HEK293 (cell line): ENCODE data around the gene BBLN.

Source experiments
- CTCF ChIA-PET: fragments of 350-600 bp; formaldehyde crosslinking; extraction: SDS; loops from one replicate; lab custom pipeline; 2021; ENCODE audit warnings: antibody characterized with exemption; lab: Yijun Ruan, JAX
- POLR2A ChIA-PET: fragments of 300-600 bp; formaldehyde crosslinking; extraction: SDS; loops from one replicate; lab custom pipeline; 2020; ENCODE audit warnings: antibody characterized with exemption, inconsistent platforms; lab: Yijun Ruan, JAX
- H3K27ac ChIP-seq: fragments of 200-500 bp; sonication (Bioruptor generic); 2 replicates; pipeline ENCODE4 v1.5.1; 2014; ENCODE audit warnings: low read depth, low read length, control low read depth, inconsistent platforms; ENCODE audit errors: extremely low read depth
- H3K36me3 ChIP-seq, 2 experiments: fragments of 200-500 bp in 1 of 2; sonication (Bioruptor generic) in 1 of 2; 1 replicate in 1 of 2; 2 replicates in 1 of 2; pipeline ENCODE4 v1.5.1; 2014 to 2017; ENCODE audit warnings: inconsistent platforms in 2 of 2, low read length in 2 of 2; ENCODE audit not compliant: control insufficient read depth in 2 of 2, insufficient read depth in 1 of 2
- H3K4me1 ChIP-seq: fragments of 200-500 bp; sonication (Bioruptor generic); 2 replicates; pipeline ENCODE4 v1.5.1; 2014; ENCODE audit warnings: mild to moderate bottlenecking, low read length, inconsistent platforms; ENCODE audit not compliant: control insufficient read depth, insufficient read depth
- H3K4me3 ChIP-seq: 2 replicates; pipeline ENCODE4 v1.5.1; 2011; ENCODE audit warnings: low read depth, mild to moderate bottlenecking, control low read depth, low read length, moderate library complexity
- H3K9me3 ChIP-seq: fragments of 200-500 bp; sonication (Bioruptor generic); 2 replicates; pipeline ENCODE4 v1.5.1; 2014; ENCODE audit warnings: low read depth, low read length, inconsistent platforms; ENCODE audit not compliant: control insufficient read depth, insufficient read depth
- BCL11B ChIP-seq: fragments of 450-650 bp; formaldehyde crosslinking; IDR thresholded peaks from 2 replicates; pipeline ENCODE4 v1.5.1; 2016; ENCODE audit warnings: low read depth, missing biosample characterization, missing genetic modification characterization
- GLIS2 ChIP-seq: fragments of 450-650 bp; formaldehyde crosslinking; IDR thresholded peaks from 2 replicates; pipeline ENCODE4 v1.5.1; 2016; ENCODE audit warnings: missing biosample characterization, missing genetic modification characterization
- SP7 ChIP-seq: fragments of 450-650 bp; formaldehyde crosslinking; IDR thresholded peaks from 2 replicates; pipeline ENCODE4 v1.5.1; 2016; ENCODE audit warnings: missing biosample characterization, missing genetic modification characterization
- WT1 ChIP-seq: fragments of 450-650 bp; formaldehyde crosslinking; IDR thresholded peaks from 2 replicates; pipeline ENCODE4 v1.5.1; 2016; ENCODE audit warnings: missing biosample characterization, missing genetic modification characterization
- ZIC2 ChIP-seq: fragments of 450-650 bp; formaldehyde crosslinking; IDR thresholded peaks from 2 replicates; pipeline ENCODE4 v1.5.1; 2016; ENCODE audit warnings: missing biosample characterization, missing genetic modification characterization
- ZNF10 ChIP-seq: fragments of 450-650 bp; formaldehyde crosslinking; IDR thresholded peaks from 2 replicates; pipeline ENCODE4 v1.5.1; 2017; ENCODE audit warnings: missing biosample characterization, missing genetic modification characterization
- ZNF114 ChIP-seq: fragments of 450-650 bp; formaldehyde crosslinking; IDR thresholded peaks from 2 replicates; pipeline ENCODE4 v1.5.0; 2017; ENCODE audit warnings: missing biosample characterization, missing genetic modification characterization
- ZNF157 ChIP-seq: fragments of 450-650 bp; formaldehyde crosslinking; IDR thresholded peaks from 2 replicates; pipeline ENCODE4 v1.5.1; 2016; ENCODE audit warnings: missing biosample characterization, missing genetic modification characterization
- ZNF221 ChIP-seq: fragments of 450-650 bp; formaldehyde crosslinking; IDR thresholded peaks from 2 replicates; pipeline ENCODE4 v1.5.1; 2017; ENCODE audit warnings: missing biosample characterization, missing genetic modification characterization, borderline replicate concordance
- ZNF23 ChIP-seq: fragments of 450-650 bp; formaldehyde crosslinking; IDR thresholded peaks from 2 replicates; pipeline ENCODE4 v1.5.1; 2016; ENCODE audit warnings: missing biosample characterization, missing genetic modification characterization, borderline replicate concordance
- ZNF274 ChIP-seq, 2 experiments: fragments of 200-500 bp in 1 of 2; fragments of 450-650 bp in 1 of 2; sonication (Bioruptor generic) in 1 of 2; formaldehyde crosslinking in 1 of 2; IDR thresholded peaks; 2 replicates each; pipeline versions ENCODE4 v1.5.1 to v1.6.1; 2014 to 2016; ENCODE audit warnings: borderline replicate concordance in 1 of 2, inconsistent platforms in 1 of 2, low read length in 1 of 2, missing biosample characterization in 1 of 2, missing genetic modification characterization in 1 of 2
- ZNF324 ChIP-seq: fragments of 450-650 bp; formaldehyde crosslinking; IDR thresholded peaks from 2 replicates; pipeline ENCODE4 v1.5.1; 2016; ENCODE audit warnings: missing biosample characterization, missing genetic modification characterization
- ZNF341 ChIP-seq: fragments of 450-650 bp; formaldehyde crosslinking; IDR thresholded peaks from 2 replicates; pipeline ENCODE4; 2016; ENCODE audit warnings: low read depth, missing biosample characterization, missing genetic modification characterization
- ZNF510 ChIP-seq: fragments of 450-650 bp; formaldehyde crosslinking; IDR thresholded peaks from 2 replicates; pipeline ENCODE4 v1.5.1; 2018; ENCODE audit warnings: mild to moderate bottlenecking, missing genetic modification characterization, missing biosample characterization; ENCODE audit not compliant: insufficient replicate concordance
- ZNF623 ChIP-seq: fragments of 450-650 bp; formaldehyde crosslinking; IDR thresholded peaks from 2 replicates; pipeline ENCODE4 v1.5.1; 2016; ENCODE audit warnings: missing biosample characterization, missing genetic modification characterization
- ZNF639 ChIP-seq: fragments of 450-650 bp; formaldehyde crosslinking; IDR thresholded peaks from 2 replicates; pipeline ENCODE4 v1.5.1; 2016; ENCODE audit warnings: missing biosample characterization, missing genetic modification characterization
- ZNF76 ChIP-seq: fragments of 450-650 bp; formaldehyde crosslinking; IDR thresholded peaks from 2 replicates; pipeline ENCODE4; 2016; ENCODE audit warnings: low read depth, missing biosample characterization, missing genetic modification characterization, borderline replicate concordance
- TF ChIP-seq, protein P1 (sequence below): fragments of 450-650 bp; formaldehyde crosslinking; optimal IDR thresholded peaks from 2 replicates; pipeline ENCODE3; 2016; ENCODE audit warnings: missing biosample characterization, mild to moderate bottlenecking, missing genetic modification characterization

BBLN gene

DNA sequence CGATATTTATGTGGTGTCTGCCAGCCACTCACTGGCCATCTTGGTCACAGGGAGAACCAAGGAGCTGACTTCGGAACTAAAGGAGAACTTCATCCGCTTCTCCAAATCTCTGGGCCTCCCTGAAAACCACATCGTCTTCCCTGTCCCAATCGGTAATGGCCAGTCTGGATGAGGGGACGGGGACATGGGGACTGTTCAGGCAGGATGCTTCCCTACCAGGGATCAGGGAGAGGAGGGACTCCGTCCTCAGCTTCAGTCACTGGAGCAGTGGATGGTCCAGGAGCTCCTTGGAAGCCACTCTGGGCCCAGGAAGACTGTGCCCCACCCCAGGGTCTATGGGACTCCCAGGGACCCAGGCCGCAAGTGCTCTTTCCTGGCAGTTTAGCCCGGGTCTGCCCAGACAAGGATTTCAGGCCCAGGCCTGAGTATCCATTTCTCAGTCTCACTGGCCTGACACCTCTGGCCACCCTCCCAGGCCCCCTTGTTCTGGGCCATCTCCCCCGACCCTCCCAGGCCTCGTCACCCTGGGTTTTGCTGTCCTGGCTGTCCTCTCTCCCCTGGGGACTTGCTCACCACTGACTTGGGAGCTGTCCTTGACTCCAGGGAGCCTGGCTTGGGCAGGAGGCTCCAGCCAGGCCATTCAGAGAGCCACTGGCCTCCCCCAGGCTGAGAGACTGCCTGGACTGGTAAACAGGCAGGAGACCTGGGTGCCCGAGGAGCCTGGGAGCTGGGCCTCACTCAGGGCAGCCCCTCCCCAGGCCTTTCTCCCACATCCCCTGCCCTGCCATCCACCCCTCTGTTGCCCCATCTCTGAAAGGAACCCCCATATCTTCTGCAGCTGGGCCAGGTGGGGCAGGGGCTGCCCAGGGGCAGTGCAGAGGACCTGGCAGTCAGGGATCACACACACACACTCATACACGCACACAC is 7.7 kb upstream of the BBLN start:
- Histone ChIP-seq H3K27ac (no peak overlapping the region), H3K36me3 (no peaks in the 10 kb centered on the region), H3K9me3 (no peaks in the 10 kb centered on the region), H3K4me1 (no peaks in the 10 kb centered on the region), H3K4me3 (no peak overlapping the region)
- TF ChIP-seq SP7 (no peak), WT1 (no peak), BCL11B (tag by site-specific recombination) (no peak), ZNF114 (tag by site-specific recombination) (no peak), ZNF76 (tag by site-specific recombination) (no peak), ZNF221 (tag by site-specific recombination) (no peak)
- TF ChIP-seq, protein P1, sequence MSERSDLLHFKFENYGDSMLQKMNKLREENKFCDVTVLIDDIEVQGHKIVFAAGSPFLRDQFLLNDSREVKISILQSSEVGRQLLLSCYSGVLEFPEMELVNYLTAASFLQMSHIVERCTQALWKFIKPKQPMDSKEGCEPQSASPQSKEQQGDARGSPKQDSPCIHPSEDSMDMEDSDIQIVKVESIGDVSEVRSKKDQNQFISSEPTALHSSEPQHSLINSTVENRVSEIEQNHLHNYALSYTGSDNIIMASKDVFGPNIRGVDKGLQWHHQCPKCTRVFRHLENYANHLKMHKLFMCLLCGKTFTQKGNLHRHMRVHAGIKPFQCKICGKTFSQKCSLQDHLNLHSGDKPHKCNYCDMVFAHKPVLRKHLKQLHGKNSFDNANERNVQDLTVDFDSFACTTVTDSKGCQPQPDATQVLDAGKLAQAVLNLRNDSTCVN = no peak
- ChIA-PET CTCF (interaction anchor here (0.5 to 2.2 kb wide), 6 partner anchors 28 to 659 kb away, joined by 3 to 9 read pairs (median 4); partner anchors contain the start of gene SLC25A25), POLR2A (interaction anchor here (0.6 to 2.4 kb wide), 2 partner anchors 7 to 143 kb away, joined by 4 to 9 read pairs; partner anchors contain the start of gene BBLN)

GRCh38 chr9:128153060-128153946 is 6.8 kb upstream of the BBLN start:
- Histone ChIP-seq H3K9me3 (no peaks in the 10 kb centered on the region), H3K36me3 (no peaks in the 10 kb centered on the region), H3K4me1 (no peaks in the 10 kb centered on the region), H3K4me3 (no peak overlapping the region), H3K27ac (no peak overlapping the region)
- peak; percentile 69 for TF ChIP-seq ZIC2
- TF ChIP-seq ZNF623 (tag by site-specific recombination) = no peak
- TF ChIP-seq GLIS2 (tag by site-specific recombination) = peak; percentile 22; the same call in 1 of the 2 replicates
- TF ChIP-seq ZNF510 (tag by site-specific recombination) = no peak
- peak; percentile 31 for TF ChIP-seq ZNF341 (tag by site-specific recombination)
- TF ChIP-seq ZNF157 = no peak
- no peak for TF ChIP-seq ZNF324 (tag by site-specific recombination)
- TF ChIP-seq ZNF274 (IDR thresholded peaks at IDR 0.05; ENCODE audit: low read length) = no peak
- TF ChIP-seq ZNF274 (tag by site-specific recombination; IDR thresholded peaks at IDR 0.05; ENCODE audit: borderline replicate concordance) = no peak
- no peak for TF ChIP-seq ZNF23 (tag by site-specific recombination)
- TF ChIP-seq ZNF639 (tag by site-specific recombination) = no peak
- TF ChIP-seq ZNF10 = peak; percentile 85
- CTCF ChIA-PET = interaction anchor here (0.6 to 1.0 kb wide), 4 partner anchors 29 to 660 kb away, joined by 3 to 4 read pairs (median 4); partner anchors contain the start of gene SLC25A25
- POLR2A ChIA-PET = no interaction called here
